CD1c-positive myeloid dendritic cell (primary cell): ENCODE measurements around the gene HOXB1.
"Not testable (repeated sequence)": the region's sequence is repeated elsewhere in the genome, so short reads cannot be mapped to it uniquely, and the experiment has no call there.

Experiments used
- DNase-seq: peaks from one replicate; pipeline ENCODE4 v3.0.0-alpha.2; 2016; ENCODE audit errors: extremely low spot score

Gene HOXB1

GRCh38 chr17:48497103-48497502, 33.7 kb downstream of the HOXB1 start:
- DNase-seq, result no peak

DNA sequence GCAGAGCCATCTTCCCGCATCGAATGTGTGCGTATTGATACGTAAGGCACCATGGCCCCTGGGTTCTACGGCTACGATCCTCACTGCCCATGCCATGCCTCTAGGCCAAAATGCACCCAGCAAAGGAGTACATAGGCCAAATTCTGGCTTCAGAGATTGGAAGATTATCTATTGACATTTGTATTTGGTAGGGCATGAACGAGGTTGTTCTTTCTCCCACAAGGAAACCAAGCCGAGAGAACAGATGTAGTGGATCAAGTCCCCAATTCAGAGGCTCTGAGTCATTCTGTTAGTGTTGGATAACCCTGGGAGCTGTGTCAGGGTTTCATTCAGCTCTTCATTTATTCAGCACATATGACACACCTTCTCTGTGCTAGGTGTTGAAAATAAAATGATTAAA, 36.5 kb downstream of the HOXB1 start:
- DNase-seq, result no peak

- DNase-seq, result peak; percentile 44
Observed at GRCh38 chr17:48492401-48493298, 38.2 kb downstream of the HOXB1 start.

- peak; percentile 87 for DNase-seq
Observed at GRCh38 chr17:48491527-48492273, 39.1 kb downstream of the HOXB1 start.

GRCh38 chr17:48490451-48490892, 40.3 kb downstream of the HOXB1 start:
- DNase-seq, result peak; percentile 22

- no peak for DNase-seq
Observed at GRCh38 chr17:48489781-48490180, 41.0 kb downstream of the HOXB1 start.

DNA sequence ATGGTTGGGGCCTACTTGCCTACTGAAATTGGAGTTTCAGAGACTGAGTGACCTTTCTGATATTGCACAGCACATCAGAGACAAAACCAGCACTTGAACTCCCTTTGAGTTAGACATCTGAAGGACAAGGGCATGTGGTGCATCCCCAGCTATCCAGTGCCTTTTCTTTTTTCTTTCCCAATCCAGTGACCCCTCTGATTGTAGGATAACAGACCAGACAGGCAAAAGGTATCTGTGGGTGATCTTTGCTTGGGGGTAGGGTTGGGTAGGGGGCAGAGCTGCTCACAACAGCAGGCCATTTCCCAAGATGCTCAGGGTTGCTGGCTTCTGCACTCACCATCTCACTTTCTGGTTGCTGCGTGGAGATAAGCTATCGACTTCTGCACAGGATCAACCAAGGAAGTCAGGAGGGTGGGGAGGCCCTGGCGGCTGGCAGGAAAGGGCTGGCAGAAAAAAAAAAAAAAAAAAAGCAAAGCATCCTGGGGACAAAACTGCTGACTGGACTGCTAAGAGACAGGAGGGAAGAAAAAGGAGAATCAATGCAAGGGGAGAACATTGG, 42.2 kb downstream of the HOXB1 start:
- DNase-seq, result no peak

DNA sequence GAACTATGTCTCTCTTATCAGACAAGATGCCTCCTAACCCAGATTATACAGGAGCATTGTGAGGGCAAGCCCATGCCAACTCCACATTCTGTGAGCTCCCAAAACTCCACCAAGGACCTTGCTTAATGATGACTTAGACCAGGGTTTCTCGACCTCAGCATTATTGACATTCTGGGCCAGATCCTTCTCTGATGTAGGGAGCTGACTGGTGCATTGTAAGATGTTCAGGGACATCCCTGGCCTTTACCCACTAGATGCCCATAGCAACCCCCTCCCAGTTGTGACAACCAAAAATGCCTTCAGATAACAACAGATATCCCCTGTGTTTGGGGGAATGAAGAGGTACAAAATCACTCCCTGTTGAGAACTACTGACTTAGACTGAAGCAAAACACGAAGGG, 43.6 kb downstream of the HOXB1 start:
- no peak for DNase-seq

- DNase-seq, result no peak
Observed at GRCh38 chr17:48486557-48486956, 44.3 kb downstream of the HOXB1 start.

GRCh38 chr17:48484850-48485249, 46.0 kb downstream of the HOXB1 start:
- DNase-seq, result peak; percentile 54

DNA sequence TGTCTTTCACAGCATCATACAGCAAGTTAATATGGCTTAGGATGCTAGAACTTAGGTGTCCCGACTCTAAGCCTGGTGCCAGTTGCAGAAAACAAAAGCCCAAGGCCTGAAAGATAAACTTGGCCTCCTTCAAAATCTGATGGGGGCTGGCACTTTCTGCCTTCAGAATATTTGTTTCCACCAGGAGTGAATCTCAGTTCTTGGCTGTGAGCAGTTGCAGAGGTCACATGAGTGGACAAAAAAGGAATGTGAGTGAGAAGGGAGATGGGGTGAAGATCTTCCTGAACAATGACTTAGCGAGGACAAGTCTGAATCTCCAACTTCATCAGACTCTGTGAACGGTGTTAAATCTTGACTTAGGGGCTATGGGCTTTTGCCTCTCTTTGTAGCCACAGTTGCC, 46.6 kb downstream of the HOXB1 start:
- DNase-seq, result no peak

- DNase-seq, result peak; percentile 60
Observed at GRCh38 chr17:48483471-48484131, 47.2 kb downstream of the HOXB1 start.

GRCh38 chr17:48483004-48483403, 47.8 kb downstream of the HOXB1 start:
- no peak for DNase-seq

GRCh38 chr17:48482301-48482700, 48.5 kb downstream of the HOXB1 start:
- DNase-seq, result not testable (repeated sequence)

GRCh38 chr17:48479014-48479402, 51.8 kb downstream of the HOXB1 start:
- peak; percentile 14 for DNase-seq
